ENCODE data around the gene NBEAL2. TPM values are rescaled to one million over a fixed set of nuclear protein-coding genes. Genes with fewer than 3 reads are reported as not detected.

NBEAL2 gene
- total and polyA plus RNA-seq, 2 of the 8 experiments (the other 6 are each of a cell fraction or from before 2014, with no cell fraction given) = 27.3 to 46.9 TPM

GRCh38 chr3:46942481-46943236 lies 36.8 kb upstream of the NBEAL2 start:
- no peak for DNase-seq (ENCODE audit: low read depth in 1 of 2, low spot score in 2 of 2)
- H3K23me2 ChIP-seq (ENCODE audit: low read depth, low read length) = no peaks in the 10 kb centered on the region; the same call in 1 of the 2 replicates
- POLR2A ChIA-PET (ENCODE audit: partially characterized antibody) = interaction anchor here (0.8 to 2.2 kb wide), 6 partner anchors 9 to 417 kb away, joined by 3 to 6 read pairs (median 4); partner anchors contain the start of gene CCDC12
- no peak overlapping the region for H3K9ac ChIP-seq (replicated peaks in 1 of 4; ENCODE audit: extremely low read depth in 1 of 4, low read depth in 3 of 4, low read length in 3 of 4)
- H3K4me3 ChIP-seq (ENCODE audit: extremely low read depth in 1 of 4, insufficient read depth in 2 of 4, low read depth in 3 of 4, low read length in 4 of 4) = no peak overlapping the region
- peaks cover 2 to 11% (median 4%) of the 10 kb centered on the region in 4 experiments; a peak in 6 of 8 replicates for H3K36me3 ChIP-seq (ENCODE audit: control insufficient read depth in 2 of 4, insufficient read depth in 4 of 4, low read length in 3 of 4)
- H3K9me3 ChIP-seq (ENCODE audit: insufficient read depth in 2 of 2, low read depth in 1 of 2, low read length in 1 of 2) = no peaks in the 10 kb centered on the region
- H3K14ac ChIP-seq (ENCODE audit: insufficient read length) = no peak overlapping the region
- WGBS, 2 experiments (ENCODE audit: extremely low coverage in 1 of 2, insufficient coverage in 1 of 2, insufficient read length in 1 of 2, insufficient replicate concordance in 2 of 2, low coverage in 1 of 2, low lambda C conversion rate in 2 of 2, missing lambda C conversion rate in 1 of 2) = 91% methylated on average over 12 of the region's 12 CpGs; no CpG with 5 or more reads in 1 of the 2 experiments
- no peak overlapping the region for H3K4ac ChIP-seq (replicated peaks; ENCODE audit: insufficient read length, low read depth, low read length)
- no peak overlapping the region for H3K27ac ChIP-seq (ENCODE audit: low read depth, low read length)
- peaks cover 31 to 40% of the 10 kb centered on the region in 2 experiments for H4K20me1 ChIP-seq (replicated peaks in 1 of 2; ENCODE audit: control insufficient read depth in 1 of 2, insufficient read depth in 2 of 2, low read length in 2 of 2)
- CTCF ChIA-PET (ENCODE audit: partially characterized antibody) = interaction anchor here (0.7 to 2.0 kb wide), 6 partner anchors 12 to 56 kb away, joined by 3 to 11 read pairs (median 4); no protein-coding TSS in a partner anchor
- no peak overlapping the region for H2BK15ac ChIP-seq (ENCODE audit: low read length)
- H4K5ac ChIP-seq (ENCODE audit: insufficient read length, low read depth, low read length) = no peak overlapping the region
- H3K23ac ChIP-seq (ENCODE audit: insufficient read length) = no peak overlapping the region
- peaks cover 32% of the 10 kb centered on the region for H3K79me1 ChIP-seq (ENCODE audit: low read depth, low read length)
- H2BK20ac ChIP-seq (ENCODE audit: low read length) = no peak overlapping the region
- H4K8ac ChIP-seq (ENCODE audit: extremely low read depth, insufficient read depth, low read length) = 0 out of 2 replicates have a peak overlapping the region, but pooled peaks have one; percentile 7
- no peak overlapping the region for H2BK120ac ChIP-seq (replicated peaks; ENCODE audit: low read depth, low read length)
- no peak overlapping the region; the same call in 1 of the 2 replicates for H2BK12ac ChIP-seq (ENCODE audit: low read depth, low read length)
- no peak overlapping the region for H3K18ac ChIP-seq (ENCODE audit: extremely low read depth, low read length)
- no peak overlapping the region; the same call in 1 of the 2 replicates for H2BK5ac ChIP-seq (ENCODE audit: low read depth, low read length)
- H3K27me3 ChIP-seq (replicated peaks in 1 of 4; ENCODE audit: control insufficient read depth in 3 of 4, extremely low read depth in 1 of 4, insufficient read depth in 3 of 4, low read length in 3 of 4) = no peaks in the 10 kb centered on the region
- no peak overlapping the region for H3K56ac ChIP-seq (replicated peaks; ENCODE audit: insufficient read length, low read depth, low read length)
- H2AK5ac ChIP-seq (ENCODE audit: low read depth, low read length) = peak overlapping the region; percentile 47; the same call in 1 of the 2 replicates
- H4K91ac ChIP-seq (replicated peaks; ENCODE audit: insufficient read length, low read length) = no peak overlapping the region
- no peak for FAIRE-seq
- H3K4me2 ChIP-seq (ENCODE audit: insufficient read depth in 1 of 2, low read depth in 2 of 2, low read length in 2 of 2) = no peak overlapping the region
- peaks cover 5 to 80% of the 10 kb centered on the region in 2 experiments for H3K79me2 ChIP-seq (ENCODE audit: control insufficient read depth in 1 of 2, insufficient read depth in 2 of 2, low read length in 2 of 2)
- peaks cover 5 to 14% (median 9%) of the 10 kb centered on the region in 4 experiments; a peak in 5 of 7 replicates for H3K4me1 ChIP-seq (replicated peaks in 1 of 4; ENCODE audit: control insufficient read depth in 3 of 4, insufficient read depth in 4 of 4, low read length in 3 of 4)
- H2AFZ ChIP-seq (ENCODE audit: low read length) = no peak overlapping the region
- TF ChIP-seq CBX5 (IDR thresholded peaks at IDR 0.05; ENCODE audit: low read depth, low read length) = no peak
- TF ChIP-seq TAF7 (optimal IDR thresholded peaks at IDR 0.05; ENCODE audit: borderline replicate concordance, low read depth, low read length) = no peak
- TF ChIP-seq RBBP5 (IDR thresholded peaks at IDR 0.05; ENCODE audit: borderline replicate concordance, low read depth, low read length) = no peak
- no peak for TF ChIP-seq SIN3A (conservative IDR thresholded peaks at IDR 0.05 in 1 of 2, IDR thresholded peaks at IDR 0.05 in 1 of 2; ENCODE audit: low read depth in 1 of 2, low read length in 2 of 2)
- TF ChIP-seq CREB1 (IDR thresholded peaks at IDR 0.05) = no peak
- TF ChIP-seq RFX5 (IDR thresholded peaks at IDR 0.05; ENCODE audit: borderline replicate concordance, low read depth, low read length) = no peak
- TF ChIP-seq BACH1 (IDR thresholded peaks at IDR 0.05; ENCODE audit: low read length) = no peak
- TF ChIP-seq FOSL1 (IDR thresholded peaks at IDR 0.05; ENCODE audit: insufficient read depth, low read depth, low read length) = no peak
- TF ChIP-seq JUND (IDR thresholded peaks at IDR 0.05; ENCODE audit: low read length) = no peak
- TF ChIP-seq POU5F1 (IDR thresholded peaks at IDR 0.05; ENCODE audit: low read depth, low read length) = no peak
- no peak for TF ChIP-seq GABPA (IDR thresholded peaks at IDR 0.05; ENCODE audit: borderline replicate concordance, insufficient read depth, low read length)
- no peak for TF ChIP-seq CHD2 (IDR thresholded peaks at IDR 0.05; ENCODE audit: low read length)
